Fibroblast of lung (primary cell): ENCODE data around the gene C1orf53. TPM values are rescaled to one million over a fixed set of nuclear protein-coding genes. Genes with fewer than 3 reads are reported as not detected.

ENCODE experiments used
- DNase-seq, 2 donors: peaks; one replicate each; pipeline versions ENCODE4 v3.0.0 to v3.0.0-alpha.2; 2010; ENCODE audit warnings: low read depth in 2 of 2
- H2AFZ ChIP-seq: 2 replicates; pipeline ENCODE4 v1.5.1; 2012; ENCODE audit warnings: low read length, control low read depth, inconsistent platforms
- H3K27ac ChIP-seq: 2 replicates; pipeline ENCODE4 v1.5.1; 2011; ENCODE audit warnings: low read length, control low read depth; ENCODE audit not compliant: insufficient read depth
- H3K27me3 ChIP-seq: 2 replicates; pipeline ENCODE4 v1.5.1; 2011; ENCODE audit warnings: mild to moderate bottlenecking, low read length; ENCODE audit not compliant: control insufficient read depth, insufficient read depth
- H3K36me3 ChIP-seq: 2 replicates; pipeline ENCODE4 v1.5.1; 2011; ENCODE audit warnings: low read length; ENCODE audit not compliant: control insufficient read depth, insufficient read depth
- H3K4me1 ChIP-seq: 2 replicates; pipeline ENCODE4 v1.5.1; 2011; ENCODE audit warnings: low read length; ENCODE audit not compliant: control insufficient read depth, insufficient read depth; ENCODE audit errors: extremely low read depth
- H3K4me2 ChIP-seq: 2 replicates; pipeline ENCODE4 v1.5.1; 2011; ENCODE audit warnings: low read length, control low read depth; ENCODE audit not compliant: insufficient read depth; ENCODE audit errors: extremely low read depth
- H3K4me3 ChIP-seq, 4 experiments: fragments of 200-600 bp in 1 of 4; sonication (generic) in 1 of 4; replicated peaks in 1 of 4; 2 replicates each; pipeline ENCODE4 v1.5.1; 2011 to 2016; ENCODE audit warnings: low read length in 4 of 4, low read depth in 3 of 4, mild to moderate bottlenecking in 3 of 4, control low read depth in 2 of 4, inconsistent platforms in 1 of 4, mixed read lengths in 1 of 4; ENCODE audit not compliant: insufficient read depth in 1 of 4; ENCODE audit errors: control extremely low read depth in 1 of 4
- H3K79me2 ChIP-seq: 2 replicates; pipeline ENCODE4 v1.5.1; 2012; ENCODE audit warnings: mild to moderate bottlenecking, low read length, inconsistent platforms; ENCODE audit not compliant: control insufficient read depth, insufficient read depth
- H3K9ac ChIP-seq: 2 replicates; pipeline ENCODE4 v1.5.1; 2011; ENCODE audit warnings: mild to moderate bottlenecking, low read length, control low read depth; ENCODE audit not compliant: insufficient read depth
- H3K9me3 ChIP-seq: 2 replicates; pipeline ENCODE4 v1.5.1; 2012; ENCODE audit warnings: low read depth, low read length; ENCODE audit not compliant: control insufficient read depth, insufficient read depth
- H4K20me1 ChIP-seq: 2 replicates; pipeline ENCODE4 v1.5.1; 2011; ENCODE audit warnings: low read length; ENCODE audit not compliant: control insufficient read depth, insufficient read depth; ENCODE audit errors: extremely low read depth
- EZH2 ChIP-seq: IDR thresholded peaks from 2 replicates; pipeline ENCODE4 v1.5.1; 2012; ENCODE audit warnings: low read length, control low read depth, mild to moderate bottlenecking; ENCODE audit errors: missing control alignments
- polyA plus RNA-seq, 2 donors: library from polyadenylated mRNA; depleted of rRNA in 1 of 2; stranded (reverse) in 1 of 2; unstranded in 1 of 2; fragments of >200 nt; gene quantifications; 2 replicates each; pipeline ENCODE4 v1.2.1, GENCODE V29; 2011 to 2012; ENCODE audit warnings: missing spikeins in 1 of 2
- total RNA-seq: library from RNA; depleted of rRNA; stranded (reverse); fragments of >200 nt; gene quantifications from 2 replicates; pipeline ENCODE4 v1.2.1, GENCODE V29; 2014
- TF ChIP-seq, protein P1 (sequence below), 2 donors: IDR thresholded peaks in 1 of 2; conservative IDR thresholded peaks in 1 of 2; 1 replicate in 1 of 2; 2 replicates in 1 of 2; pipeline ENCODE4 v1.5.1; 2011 to 2012; ENCODE audit warnings: low read length in 2 of 2, control low read depth in 1 of 2, inconsistent platforms in 1 of 2, low read depth in 1 of 2, mild to moderate bottlenecking in 1 of 2

The C1orf53 gene
- total and polyA plus RNA-seq, 2 donors (not counting 1 experiment from before 2014, with no cell fraction given), result 3.0 to 3.3 TPM

DNA sequence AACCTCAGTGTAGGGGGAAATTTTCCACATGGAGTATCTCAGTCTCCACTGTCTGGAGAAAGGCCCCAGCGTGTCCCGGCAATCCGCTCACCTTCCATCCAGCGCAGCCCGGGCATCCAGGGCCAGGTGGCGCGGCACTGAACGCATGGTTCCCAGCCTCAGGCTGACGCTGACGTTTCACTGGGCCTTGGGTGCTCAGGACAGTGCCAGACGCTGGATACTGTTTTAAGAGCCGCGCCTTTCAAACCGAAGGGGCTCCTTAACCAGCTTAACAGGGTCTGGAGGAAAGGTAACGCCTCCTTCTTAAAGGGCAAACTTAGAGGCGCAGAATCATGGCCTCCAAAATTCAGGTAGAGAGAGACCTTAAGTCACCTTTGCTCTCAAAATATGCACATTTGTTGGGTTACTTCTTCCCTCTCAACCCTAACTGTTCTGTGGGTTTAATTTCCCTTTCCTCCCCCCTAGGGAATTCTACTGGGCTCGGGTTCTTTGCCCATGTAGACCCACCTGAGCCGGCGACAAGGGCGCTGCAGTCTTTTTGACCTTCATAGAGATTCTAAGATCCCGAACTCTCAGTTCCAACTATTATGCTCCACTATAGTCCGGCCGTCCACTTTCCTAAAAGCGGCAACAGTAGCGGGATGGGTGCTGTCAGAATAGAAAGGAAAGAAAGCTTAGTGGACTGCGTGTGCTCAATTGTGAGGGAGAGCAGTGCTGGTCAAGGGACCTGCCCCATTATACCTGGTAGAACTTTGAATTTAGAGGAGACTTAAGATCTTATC is 11.3 kb downstream of the C1orf53 start:
- Histone ChIP-seq H3K9me3 (no peaks in the 10 kb centered on the region), H4K20me1 (no peaks in the 10 kb centered on the region), H3K4me2 (no peak overlapping the region), H3K36me3 (no peaks in the 10 kb centered on the region), H2AFZ (no peak overlapping the region), H3K27me3 (peaks cover 99% of the 10 kb centered on the region), H3K79me2 (no peaks in the 10 kb centered on the region), H3K4me3 (no peak overlapping the region), H3K4me1 (peaks cover 2% of the 10 kb centered on the region), H3K27ac (no peak overlapping the region), H3K9ac (no peak overlapping the region)
- DNase-seq, result no peak
- TF ChIP-seq, protein P1, sequence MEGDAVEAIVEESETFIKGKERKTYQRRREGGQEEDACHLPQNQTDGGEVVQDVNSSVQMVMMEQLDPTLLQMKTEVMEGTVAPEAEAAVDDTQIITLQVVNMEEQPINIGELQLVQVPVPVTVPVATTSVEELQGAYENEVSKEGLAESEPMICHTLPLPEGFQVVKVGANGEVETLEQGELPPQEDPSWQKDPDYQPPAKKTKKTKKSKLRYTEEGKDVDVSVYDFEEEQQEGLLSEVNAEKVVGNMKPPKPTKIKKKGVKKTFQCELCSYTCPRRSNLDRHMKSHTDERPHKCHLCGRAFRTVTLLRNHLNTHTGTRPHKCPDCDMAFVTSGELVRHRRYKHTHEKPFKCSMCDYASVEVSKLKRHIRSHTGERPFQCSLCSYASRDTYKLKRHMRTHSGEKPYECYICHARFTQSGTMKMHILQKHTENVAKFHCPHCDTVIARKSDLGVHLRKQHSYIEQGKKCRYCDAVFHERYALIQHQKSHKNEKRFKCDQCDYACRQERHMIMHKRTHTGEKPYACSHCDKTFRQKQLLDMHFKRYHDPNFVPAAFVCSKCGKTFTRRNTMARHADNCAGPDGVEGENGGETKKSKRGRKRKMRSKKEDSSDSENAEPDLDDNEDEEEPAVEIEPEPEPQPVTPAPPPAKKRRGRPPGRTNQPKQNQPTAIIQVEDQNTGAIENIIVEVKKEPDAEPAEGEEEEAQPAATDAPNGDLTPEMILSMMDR (conservative IDR thresholded peaks at IDR 0.05 in 1 of 2, IDR thresholded peaks at IDR 0.05 in 1 of 2; ENCODE audit: low read depth in 1 of 2, low read length in 2 of 2), result no peak
- TF ChIP-seq EZH2, result peak; percentile 86

DNA sequence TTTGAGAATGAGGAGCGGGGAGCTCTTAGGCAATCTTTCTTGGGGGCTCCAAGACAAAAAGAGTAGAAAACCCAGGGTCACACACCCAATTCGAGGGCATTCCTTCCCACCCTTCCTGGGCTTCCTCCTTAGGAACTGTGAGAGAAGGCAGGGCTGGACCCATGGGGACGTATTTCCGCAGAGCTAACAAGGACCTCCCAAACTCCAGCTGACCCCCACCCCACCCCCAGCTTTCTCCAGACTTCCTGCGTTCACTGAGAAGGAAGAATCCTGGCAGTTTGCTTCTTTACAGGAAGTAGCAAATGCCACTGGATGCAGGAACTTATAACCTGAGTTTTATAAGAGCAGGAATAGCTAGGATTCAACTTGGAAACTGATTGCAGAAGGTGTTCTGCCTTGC is 12.1 kb downstream of the C1orf53 start:
- Histone ChIP-seq H3K9me3 (no peaks in the 10 kb centered on the region), H3K4me3 (no peak overlapping the region), H3K27ac (no peak overlapping the region), H4K20me1 (no peaks in the 10 kb centered on the region), H3K9ac (no peak overlapping the region), H3K36me3 (no peaks in the 10 kb centered on the region), H3K27me3 (peaks cover 98% of the 10 kb centered on the region), H3K4me1 (peaks cover 2% of the 10 kb centered on the region), H2AFZ (no peak overlapping the region), H3K79me2 (no peaks in the 10 kb centered on the region), H3K4me2 (no peak overlapping the region)
- no peak for DNase-seq
- TF ChIP-seq EZH2, result no peak
- TF ChIP-seq, protein P1 (conservative IDR thresholded peaks at IDR 0.05 in 1 of 2, IDR thresholded peaks at IDR 0.05 in 1 of 2; ENCODE audit: low read depth in 1 of 2, low read length in 2 of 2), result no peak

DNA sequence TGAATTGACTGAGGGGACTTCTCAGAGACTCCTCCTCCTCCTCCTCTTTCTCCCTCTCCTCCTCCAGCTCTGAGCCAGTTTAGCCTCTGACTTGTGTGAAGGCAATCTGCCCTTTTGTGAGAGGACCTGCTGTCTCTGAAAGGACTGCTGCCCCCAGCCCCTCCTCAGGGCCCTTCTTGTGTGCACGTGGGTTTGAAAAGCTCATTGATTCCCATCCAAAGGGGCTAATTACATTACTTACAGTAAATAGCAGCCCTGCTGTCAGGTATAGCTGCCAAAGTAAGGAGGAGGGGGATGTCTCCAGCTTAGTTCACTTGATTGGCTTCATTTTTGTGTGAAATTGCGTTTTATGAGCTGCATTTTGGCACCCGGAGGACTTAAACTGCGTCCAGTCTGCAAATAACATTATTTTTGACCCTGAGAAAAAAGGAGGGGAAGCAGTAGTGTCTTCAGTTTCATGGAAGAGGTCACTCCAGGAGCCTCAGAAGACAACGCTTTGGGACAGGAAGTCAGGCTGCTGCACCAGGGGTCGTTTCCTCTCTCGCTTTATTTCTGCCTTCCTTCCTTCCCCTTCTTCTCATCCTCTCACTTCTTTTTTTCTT is 12.9 kb downstream of the C1orf53 start:
- no peak for DNase-seq
- Histone ChIP-seq H3K9ac (no peak overlapping the region), H3K4me3 (no peak overlapping the region), H3K36me3 (no peaks in the 10 kb centered on the region), H4K20me1 (no peaks in the 10 kb centered on the region), H2AFZ (no peak overlapping the region), H3K27me3 (peaks cover 97% of the 10 kb centered on the region), H3K4me2 (no peak overlapping the region), H3K9me3 (no peaks in the 10 kb centered on the region), H3K27ac (no peak overlapping the region), H3K4me1 (peaks cover 2% of the 10 kb centered on the region), H3K79me2 (no peaks in the 10 kb centered on the region)
- TF ChIP-seq, protein P1 (conservative IDR thresholded peaks at IDR 0.05 in 1 of 2, IDR thresholded peaks at IDR 0.05 in 1 of 2; ENCODE audit: low read depth in 1 of 2, low read length in 2 of 2), result no peak
- no peak for TF ChIP-seq EZH2
